WERI-Rb-1 (cell line): ENCODE results near the gene COL21A1.
A peak's percentile ranks its signal among the peaks of the same experiment; 100 is the strongest.

Experiments
- DNase-seq: peaks from one replicate; pipeline ENCODE4 v3.0.0-alpha.2; 2020
- H3K27ac ChIP-seq: fragments of 250-450 bp; sonication (Bioruptor Pico); 2 replicates; pipeline ENCODE4 v1.5.1; 2020; ENCODE audit warnings: mild to moderate bottlenecking, moderate library complexity
- H3K27me3 ChIP-seq: fragments of 250-450 bp; sonication (Bioruptor Pico); 2 replicates; pipeline ENCODE4 v1.5.1; 2021; ENCODE audit warnings: mild to moderate bottlenecking, low read depth, moderate library complexity; ENCODE audit not compliant: insufficient read depth, severe bottlenecking
- H3K36me3 ChIP-seq: fragments of 250-450 bp; sonication (Bioruptor Pico); 2 replicates; pipeline ENCODE4 v1.5.1; 2020; ENCODE audit warnings: mild to moderate bottlenecking, moderate library complexity
- H3K4me3 ChIP-seq: 2 replicates; pipeline ENCODE4 v1.5.1; 2011; ENCODE audit warnings: low read depth, mild to moderate bottlenecking, control low read depth, low read length
- H3K9me3 ChIP-seq: fragments of 250-450 bp; sonication (Bioruptor Pico); 2 replicates; pipeline ENCODE4 v1.5.1; 2021; ENCODE audit warnings: mild to moderate bottlenecking, moderate library complexity; ENCODE audit not compliant: severe bottlenecking
- CTCF ChIP-seq: IDR thresholded peaks from 2 replicates; pipeline ENCODE4 v1.5.1; 2011; ENCODE audit warnings: low read depth, mild to moderate bottlenecking, control low read depth, inconsistent platforms, low read length

The COL21A1 gene

GRCh38 chr6:56043761-56044160 lies 203.6 kb downstream of the COL21A1 start:
- Histone ChIP-seq H3K27me3 (no peaks in the 10 kb centered on the region), H3K4me3 (no peak overlapping the region), H3K9me3 (peaks cover 2% of the 10 kb centered on the region), H3K27ac (0 out of 2 replicates have a peak overlapping the region, but pooled peaks have one; percentile 48), H3K36me3 (no peaks in the 10 kb centered on the region)
- no peak for TF ChIP-seq CTCF
- no peak for DNase-seq

GRCh38 chr6:56043076-56043475 lies 204.3 kb downstream of the COL21A1 start:
- peaks cover 2% of the 10 kb centered on the region for H3K9me3 ChIP-seq
- H3K27me3 ChIP-seq = no peaks in the 10 kb centered on the region
- no peak for DNase-seq
- H3K27ac ChIP-seq = peak overlapping the region; percentile 48
- no peak overlapping the region for H3K4me3 ChIP-seq
- no peaks in the 10 kb centered on the region for H3K36me3 ChIP-seq
- TF ChIP-seq CTCF = no peak

- no peaks in the 10 kb centered on the region for H3K36me3 ChIP-seq
- H3K27ac ChIP-seq = no peak overlapping the region
- DNase-seq = no peak
- no peak for TF ChIP-seq CTCF
- H3K4me3 ChIP-seq = no peak overlapping the region
- peaks cover 2% of the 10 kb centered on the region for H3K9me3 ChIP-seq
- no peaks in the 10 kb centered on the region for H3K27me3 ChIP-seq
Measured at GRCh38 chr6:56041591-56041990, 205.8 kb downstream of the COL21A1 start.

- no peaks in the 10 kb centered on the region for H3K27me3 ChIP-seq
- TF ChIP-seq CTCF = no peak
- no peak overlapping the region for H3K27ac ChIP-seq
- no peaks in the 10 kb centered on the region for H3K36me3 ChIP-seq
- DNase-seq = no peak
- H3K4me3 ChIP-seq = no peak overlapping the region
- peaks cover 2% of the 10 kb centered on the region for H3K9me3 ChIP-seq
Measured at GRCh38 chr6:56040889-56041301, 206.5 kb downstream of the COL21A1 start.

GRCh38 chr6:56040223-56040622 lies 207.2 kb downstream of the COL21A1 start:
- TF ChIP-seq CTCF = no peak
- Histone ChIP-seq H3K36me3 (no peaks in the 10 kb centered on the region), H3K27me3 (no peaks in the 10 kb centered on the region), H3K27ac (no peak overlapping the region), H3K4me3 (no peak overlapping the region), H3K9me3 (peaks cover 2% of the 10 kb centered on the region)
- no peak for DNase-seq

GRCh38 chr6:56038764-56039163 lies 208.6 kb downstream of the COL21A1 start:
- no peak overlapping the region for H3K27ac ChIP-seq
- DNase-seq = no peak
- TF ChIP-seq CTCF = no peak
- H3K4me3 ChIP-seq = no peak overlapping the region
- H3K9me3 ChIP-seq = peaks cover 2% of the 10 kb centered on the region
- no peaks in the 10 kb centered on the region for H3K36me3 ChIP-seq
- no peaks in the 10 kb centered on the region for H3K27me3 ChIP-seq
